ENCODE data around the gene INSIG1.

DNA sequence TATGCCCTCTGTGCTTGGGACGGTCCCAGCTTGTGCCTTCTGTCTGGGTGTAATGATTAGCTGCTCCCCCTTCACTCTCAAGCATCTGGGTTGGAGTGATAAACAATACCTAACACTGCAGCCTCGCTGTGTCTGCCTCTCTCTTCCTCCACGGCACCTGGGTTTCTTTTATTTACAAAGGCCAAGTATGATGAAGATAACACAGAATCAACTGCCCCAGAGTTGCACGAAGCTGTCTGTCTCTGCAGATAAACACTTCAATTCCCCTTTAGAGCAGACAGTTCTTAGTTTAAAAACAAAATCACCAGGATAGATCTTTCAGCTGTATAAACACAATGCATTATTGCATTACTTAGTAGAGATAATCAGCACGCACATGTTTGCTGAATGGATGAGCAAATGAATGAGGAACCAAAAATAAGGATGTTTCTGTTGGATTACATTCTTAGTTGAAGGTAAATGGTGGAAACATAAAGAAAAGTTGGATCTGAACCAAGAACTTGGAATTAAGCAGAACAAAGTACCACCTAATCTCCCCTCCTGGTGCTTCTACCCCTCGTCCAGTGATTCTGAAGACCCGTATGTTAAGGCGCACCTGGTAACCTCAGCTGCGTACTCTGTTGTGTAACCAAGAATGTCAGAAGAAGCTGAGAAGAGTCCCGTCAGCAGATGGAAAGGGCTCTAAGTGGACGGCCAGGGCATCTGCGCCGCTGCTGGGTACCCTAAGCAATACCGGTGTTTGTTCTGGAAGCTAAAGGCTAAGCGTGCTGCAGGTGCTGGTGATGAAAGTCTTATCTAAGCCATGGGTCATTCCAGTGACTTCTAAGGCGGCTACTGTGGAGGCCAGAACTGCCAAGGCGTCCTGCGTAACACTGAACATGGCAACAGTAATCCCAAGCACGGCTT, 26.6 kb downstream of the INSIG1 start:
- no peak for TF ChIP-seq SP1 (IDR thresholded peaks at IDR 0.05)
- TF ChIP-seq, protein P1, sequence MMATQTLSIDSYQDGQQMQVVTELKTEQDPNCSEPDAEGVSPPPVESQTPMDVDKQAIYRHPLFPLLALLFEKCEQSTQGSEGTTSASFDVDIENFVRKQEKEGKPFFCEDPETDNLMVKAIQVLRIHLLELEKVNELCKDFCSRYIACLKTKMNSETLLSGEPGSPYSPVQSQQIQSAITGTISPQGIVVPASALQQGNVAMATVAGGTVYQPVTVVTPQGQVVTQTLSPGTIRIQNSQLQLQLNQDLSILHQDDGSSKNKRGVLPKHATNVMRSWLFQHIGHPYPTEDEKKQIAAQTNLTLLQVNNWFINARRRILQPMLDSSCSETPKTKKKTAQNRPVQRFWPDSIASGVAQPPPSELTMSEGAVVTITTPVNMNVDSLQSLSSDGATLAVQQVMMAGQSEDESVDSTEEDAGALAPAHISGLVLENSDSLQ (IDR thresholded peaks at IDR 0.05), result no peak
- no peak for TF ChIP-seq HDGF (IDR thresholded peaks at IDR 0.05; ENCODE audit: borderline replicate concordance)

Data from HEK293T (cell line).